ENCODE data around the gene MSL1.

MSL1 gene

DNA sequence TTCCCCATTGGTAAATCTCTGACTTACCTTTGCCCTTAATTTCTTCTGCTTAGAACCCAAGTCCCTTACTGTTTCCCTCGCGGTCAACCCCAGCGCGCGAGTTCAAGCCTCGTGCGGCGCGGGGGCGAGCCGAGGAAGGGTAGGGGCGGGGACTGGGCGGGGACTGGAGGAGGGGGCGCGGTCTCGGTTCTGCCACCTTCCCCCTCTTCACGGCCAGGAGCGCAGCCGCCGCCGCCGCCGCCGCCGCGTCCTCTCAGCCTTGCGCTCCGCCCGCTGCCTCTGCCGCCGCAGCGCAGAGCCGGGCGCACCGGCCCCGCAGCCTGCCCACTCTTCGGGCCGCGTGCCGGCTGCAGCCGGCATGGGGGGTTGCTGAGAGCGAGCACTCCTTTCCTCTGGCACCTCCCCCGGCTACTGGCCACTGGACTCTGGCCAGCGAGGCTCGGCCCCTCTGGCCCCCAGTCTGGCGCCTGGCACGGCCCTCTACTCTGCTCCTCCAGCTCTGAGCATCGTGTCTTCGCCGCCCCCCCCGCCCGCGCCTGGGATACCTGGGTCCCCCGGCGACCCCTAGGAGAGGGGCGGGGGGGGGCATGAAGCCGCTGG, 55.6 kb downstream of the MSL1 start, which contains the start of gene RAPGEFL1:
RAPGEFL1 (plus strand) TSS at position 196 of the 600 bp plus-strand sequence; CDS start at position 588, 392 bp downstream.
- peak; percentile 84 for DNase-seq

DNA sequence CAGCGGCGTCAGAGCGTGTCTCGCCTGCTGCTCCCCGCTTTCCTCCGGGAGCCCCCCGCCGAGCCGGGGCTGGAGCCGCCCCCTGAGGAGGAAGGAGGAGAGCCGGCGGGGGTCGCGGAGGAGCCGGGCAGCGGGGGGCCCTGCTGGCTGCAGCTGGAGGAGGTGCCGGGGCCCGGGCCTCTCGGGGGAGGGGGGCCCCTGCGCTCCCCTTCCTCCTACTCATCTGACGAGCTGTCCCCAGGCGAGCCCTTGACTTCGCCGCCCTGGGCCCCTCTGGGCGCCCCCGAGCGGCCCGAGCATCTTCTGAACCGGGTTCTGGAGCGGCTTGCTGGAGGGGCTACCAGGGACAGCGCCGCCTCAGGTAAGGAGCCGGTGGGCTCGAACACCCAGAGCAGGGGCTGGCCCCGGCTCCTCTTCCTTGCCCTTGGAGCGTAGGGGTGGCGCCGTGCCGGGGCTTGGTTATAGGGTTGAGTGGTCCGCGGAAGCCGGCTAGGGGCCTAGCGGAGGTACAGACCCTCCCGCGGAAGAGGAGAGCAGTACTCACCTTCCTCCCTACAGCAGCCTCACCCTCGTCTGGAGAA, 56.3 kb downstream of the MSL1 start:
- no peak for DNase-seq

- DNase-seq: no peak
Observed at GRCh38 chr17:40178660-40179059, 56.9 kb downstream of the MSL1 start.

DNA sequence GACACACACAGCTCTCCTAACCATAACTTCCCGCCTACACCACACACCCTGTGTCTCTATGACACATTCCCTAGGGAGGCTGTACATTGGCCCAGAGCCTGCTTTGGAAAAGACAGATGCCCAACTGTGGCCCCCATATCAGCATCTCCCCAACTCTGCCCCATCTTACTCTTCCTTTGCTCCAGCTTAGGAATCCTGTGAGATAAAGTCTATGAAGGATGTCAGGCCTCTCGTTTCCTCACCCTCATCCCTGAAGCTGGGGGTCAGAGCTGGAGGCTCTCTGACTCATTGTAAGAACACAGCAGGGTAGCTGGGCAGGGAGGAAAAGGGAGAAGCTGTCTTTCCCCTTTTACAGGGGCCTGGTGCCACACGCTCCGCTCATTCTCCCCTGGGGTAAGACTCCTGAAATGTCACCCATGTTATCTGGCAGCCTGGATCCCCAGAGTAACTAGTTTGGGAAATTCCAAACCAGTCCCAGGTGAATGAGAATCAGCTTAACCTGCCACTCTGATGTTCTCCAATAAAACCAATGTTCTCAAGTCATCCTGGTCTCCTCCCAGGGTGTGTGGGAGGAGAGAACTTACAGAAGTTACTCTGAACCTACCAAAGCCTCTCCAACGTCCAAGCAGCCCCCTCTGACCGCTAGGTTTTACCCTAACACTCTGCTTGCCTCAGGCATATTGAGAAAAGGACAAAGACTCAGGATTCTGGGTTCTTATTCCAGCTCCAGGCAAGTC, 58.3 kb downstream of the MSL1 start:
- DNase-seq: no peak

- no peak for DNase-seq
Observed at GRCh38 chr17:40180694-40181093, 58.9 kb downstream of the MSL1 start.

- DNase-seq: no peak
Observed at GRCh38 chr17:40181205-40181604, 59.4 kb downstream of the MSL1 start.

GRCh38 chr17:40182606-40183005, 60.8 kb downstream of the MSL1 start:
- no peak for DNase-seq
